WTC11 (cell line): ENCODE measurements around the gene ZSCAN9. TPM values are rescaled to one million over a fixed set of nuclear protein-coding genes. Genes with fewer than 3 reads are reported as not detected.
A peak's percentile ranks its signal among the peaks of the same experiment; 100 is the strongest.

ENCODE experiments used
- ATAC-seq: fragments of 200-7000 bp; cut with Tn5 transposase; 2 replicates; pipeline ENCODE4 v1.10.0; 2021; ENCODE audit warnings: mild to moderate bottlenecking, moderate library complexity
- CTCF ChIA-PET: fragments of 300-600 bp; sonication (Branson Sonifier 250); formaldehyde crosslinking; loops from one replicate; lab custom pipeline; 2021; ENCODE audit warnings: antibody characterized with exemption; lab: Charles Lee
- POLR2A ChIA-PET: fragments of 350-600 bp; sonication (Branson Sonifier 250); formaldehyde crosslinking; loops from one replicate; lab custom pipeline; 2021; ENCODE audit warnings: antibody characterized with exemption; lab: Charles Lee
- DNase-seq: peaks from one replicate; pipeline ENCODE4 v3.0.0; 2021; ENCODE audit warnings: low spot score
- H3K27ac Mint-ChIP-seq: 2 replicates; pipeline ENCODE4 v1.8.0; 2021; ENCODE audit warnings: mixed read lengths
- H3K27me3 Mint-ChIP-seq: 2 replicates; pipeline ENCODE4 v1.8.0; 2021; ENCODE audit warnings: low read depth, mild to moderate bottlenecking, moderate library complexity, mixed read lengths
- H3K36me3 Mint-ChIP-seq: 2 replicates; pipeline ENCODE4 v1.8.0; 2021; ENCODE audit warnings: mixed read lengths
- H3K4me1 Mint-ChIP-seq: 2 replicates; pipeline ENCODE4 v1.8.0; 2022; ENCODE audit warnings: mixed read lengths
- H3K4me3 Mint-ChIP-seq: 2 replicates; pipeline ENCODE4 v1.8.0; 2021; ENCODE audit warnings: mild to moderate bottlenecking, moderate library complexity, mixed read lengths
- H3K9me3 Mint-ChIP-seq: 2 replicates; pipeline ENCODE4 v1.8.0; 2021; ENCODE audit warnings: mixed read lengths
- ATF1 ChIP-seq: sonication (generic); formaldehyde crosslinking; IDR thresholded peaks from 2 replicates; pipeline ENCODE4 v1.8.1; 2023; ENCODE audit warnings: mild to moderate bottlenecking, moderate library complexity, missing genetic modification reagents
- ATF3 ChIP-seq: sonication (generic); formaldehyde crosslinking; conservative IDR thresholded peaks from 2 replicates; pipeline ENCODE4 v1.8.1; 2022; ENCODE audit warnings: mild to moderate bottlenecking, missing genetic modification reagents
- FOXJ3 ChIP-seq: sonication (generic); formaldehyde crosslinking; IDR thresholded peaks from 2 replicates; pipeline ENCODE4 v1.9.0; 2021; ENCODE audit warnings: missing genetic modification reagents, mild to moderate bottlenecking, borderline replicate concordance
- FOXP1 ChIP-seq: sonication (generic); formaldehyde crosslinking; IDR thresholded peaks from 2 replicates; pipeline ENCODE4 v1.8.0; 2022; ENCODE audit warnings: missing genetic modification reagents, mild to moderate bottlenecking, moderate library complexity, borderline replicate concordance
- FOXP4 ChIP-seq: sonication (generic); formaldehyde crosslinking; IDR thresholded peaks from 2 replicates; pipeline ENCODE4 v1.8.0; 2022; ENCODE audit warnings: mild to moderate bottlenecking, missing genetic modification reagents
- IRF2 ChIP-seq: sonication (generic); formaldehyde crosslinking; IDR thresholded peaks from 2 replicates; pipeline ENCODE4 v1.8.0; 2022; ENCODE audit warnings: low read depth, missing genetic modification reagents, borderline replicate concordance
- JAZF1 ChIP-seq: fragments of 250-450 bp; sonication (Bioruptor Pico); IDR thresholded peaks from 2 replicates; pipeline ENCODE4 v1.9.0; 2021; ENCODE audit warnings: moderate library complexity, mild to moderate bottlenecking, inconsistent platforms
- JUN ChIP-seq: sonication (generic); formaldehyde crosslinking; IDR thresholded peaks from 2 replicates; pipeline ENCODE4 v1.8.0; 2023; ENCODE audit warnings: mild to moderate bottlenecking, missing genetic modification reagents
- KAT7 ChIP-seq: sonication (generic); formaldehyde crosslinking; IDR thresholded peaks from 2 replicates; pipeline ENCODE4 v1.8.1; 2023; ENCODE audit warnings: missing genetic modification reagents, mild to moderate bottlenecking, borderline replicate concordance
- NFE2L1 ChIP-seq: sonication (generic); formaldehyde crosslinking; IDR thresholded peaks from 2 replicates; pipeline ENCODE4 v1.8.1; 2023; ENCODE audit warnings: missing genetic modification reagents
- NR2C2 ChIP-seq: sonication (generic); formaldehyde crosslinking; IDR thresholded peaks from 2 replicates; pipeline ENCODE4 v1.8.0; 2022; ENCODE audit warnings: mild to moderate bottlenecking, missing genetic modification reagents
- RORB ChIP-seq: fragments of 250-450 bp; sonication (Bioruptor Pico); IDR thresholded peaks from 2 replicates; pipeline ENCODE4 v1.9.0; 2021; ENCODE audit warnings: mild to moderate bottlenecking
- SMAD3 ChIP-seq: sonication (generic); formaldehyde crosslinking; IDR thresholded peaks from 2 replicates; pipeline ENCODE4 v1.8.0; 2022; ENCODE audit warnings: missing genetic modification reagents, mild to moderate bottlenecking, borderline replicate concordance
- ZNF138 ChIP-seq: sonication (generic); formaldehyde crosslinking; conservative IDR thresholded peaks from 2 replicates; pipeline ENCODE4 v1.8.1; 2022; ENCODE audit warnings: mild to moderate bottlenecking, moderate library complexity, missing genetic modification reagents
- ZNF281 ChIP-seq: sonication (generic); formaldehyde crosslinking; IDR thresholded peaks from 2 replicates; pipeline ENCODE4 v1.8.0; 2023; ENCODE audit warnings: mild to moderate bottlenecking, missing genetic modification reagents
- ZNF416 ChIP-seq: fragments of 250-450 bp; sonication (Bioruptor Pico); IDR thresholded peaks from 2 replicates; pipeline ENCODE4 v1.9.0; 2021; ENCODE audit warnings: mild to moderate bottlenecking, inconsistent platforms
- total RNA-seq: library from RNA; stranded (reverse); gene quantifications from 3 replicates; pipeline ENCODE4 v1.2.3, GENCODE V29; 2021
- TF ChIP-seq, protein P1 (sequence below): sonication (generic); formaldehyde crosslinking; conservative IDR thresholded peaks from 2 replicates; pipeline ENCODE4 v1.8.1; 2023; ENCODE audit warnings: mild to moderate bottlenecking, low read depth, missing genetic modification reagents, moderate library complexity
- TF ChIP-seq, protein P2 (sequence below): fragments of 250-450 bp; sonication (Bioruptor Pico); IDR thresholded peaks from 2 replicates; pipeline ENCODE4 v1.8.0; 2021; ENCODE audit warnings: mild to moderate bottlenecking

Gene ZSCAN9
- total RNA-seq, 1 experiment from 2014 or later = 15.1 TPM

GRCh38 chr6:28213213-28213523 is 11.9 kb upstream of the ZSCAN9 start (continued):
- TF ChIP-seq ZNF138 (no peak), JAZF1 (CRISPR knock-in tag) (no peak), ATF3 (CRISPR knock-in tag) (no peak), KAT7 (CRISPR knock-in tag) (no peak), SMAD3 (CRISPR knock-in tag) (no peak)

DNA sequence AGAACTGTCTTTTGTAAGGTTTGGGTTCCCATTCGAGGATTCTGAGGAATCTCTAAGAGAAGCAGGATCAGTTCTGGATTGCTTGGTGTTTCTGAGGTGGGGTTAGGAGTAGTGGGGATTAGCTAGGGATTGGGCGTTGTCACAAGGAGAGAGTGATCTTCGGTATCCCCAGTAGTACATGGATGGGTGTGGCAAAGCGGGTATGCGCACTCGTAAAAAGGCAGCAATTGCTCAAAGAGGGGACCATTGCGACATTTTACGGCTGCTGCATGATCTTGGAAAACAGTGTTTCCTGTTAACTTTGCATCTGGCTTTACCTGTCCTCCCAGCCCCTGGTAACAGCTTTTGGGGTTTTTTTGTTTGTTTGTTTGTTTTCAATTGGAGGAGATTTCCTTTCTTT is 9.7 kb upstream of the ZSCAN9 start:
- POLR2A ChIA-PET = interaction anchor here (0.5 kb wide), 1 partner anchor 85 kb away, joined by 4 read pairs; no protein-coding TSS in a partner anchor
- peaks cover 95% of the 10 kb centered on the region for H3K27me3 Mint-ChIP-seq
- DNase-seq = no peak
- H3K4me1 Mint-ChIP-seq = peaks cover 39% of the 10 kb centered on the region
- H3K27ac Mint-ChIP-seq = no peak overlapping the region
- ATAC-seq = peak; percentile 24
- no peaks in the 10 kb centered on the region for H3K36me3 Mint-ChIP-seq
- TF ChIP-seq ATF1 (CRISPR knock-in tag) = no peak
- TF ChIP-seq, all 79 proteins: peak for 0
- no peaks in the 10 kb centered on the region for H3K9me3 Mint-ChIP-seq
- CTCF ChIA-PET = no interaction called here
- H3K4me3 Mint-ChIP-seq = peak overlapping the region; percentile 29

DNA sequence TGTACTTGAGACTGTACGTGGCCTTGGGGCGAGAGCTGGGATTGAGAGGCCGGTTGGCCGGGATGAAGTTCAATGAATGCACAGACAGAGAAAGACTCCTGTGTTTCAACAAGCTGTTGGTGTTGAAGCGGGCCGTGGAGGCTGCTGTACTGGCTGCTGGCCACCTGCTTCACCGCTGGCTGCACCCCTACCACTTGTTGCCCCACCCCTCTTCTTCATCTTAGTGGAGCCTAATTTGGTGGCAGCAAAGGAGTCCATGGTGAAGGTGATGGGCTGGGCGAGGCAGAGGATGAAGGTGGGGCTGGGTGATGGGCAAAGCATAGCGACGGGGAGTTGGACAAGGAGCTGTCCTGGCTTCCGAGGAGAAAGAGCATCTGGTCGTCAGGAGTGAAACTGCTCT is 7.2 kb upstream of the ZSCAN9 start:
- H3K36me3 Mint-ChIP-seq = no peaks in the 10 kb centered on the region
- DNase-seq (no peak), ATAC-seq (no peak)
- peaks cover 94% of the 10 kb centered on the region for H3K27me3 Mint-ChIP-seq
- POLR2A ChIA-PET = interaction anchor here (0.7 to 1.3 kb wide), 3 partner anchors 80 to 181 kb away, joined by 3 read pairs; partner anchors contain the start of gene ZSCAN12
- CTCF ChIA-PET = interaction anchor here (1.4 to 1.8 kb wide), 4 partner anchors 35 to 138 kb away, joined by 3 to 10 read pairs (median 6); partner anchors contain the start of genes ZKSCAN8 and ZSCAN26
- H3K4me1 Mint-ChIP-seq = peaks cover 31% of the 10 kb centered on the region
- no peak overlapping the region for H3K27ac Mint-ChIP-seq
- H3K4me3 Mint-ChIP-seq = peak overlapping the region; percentile 71
- H3K9me3 Mint-ChIP-seq = no peaks in the 10 kb centered on the region
- TF ChIP-seq, protein P1, sequence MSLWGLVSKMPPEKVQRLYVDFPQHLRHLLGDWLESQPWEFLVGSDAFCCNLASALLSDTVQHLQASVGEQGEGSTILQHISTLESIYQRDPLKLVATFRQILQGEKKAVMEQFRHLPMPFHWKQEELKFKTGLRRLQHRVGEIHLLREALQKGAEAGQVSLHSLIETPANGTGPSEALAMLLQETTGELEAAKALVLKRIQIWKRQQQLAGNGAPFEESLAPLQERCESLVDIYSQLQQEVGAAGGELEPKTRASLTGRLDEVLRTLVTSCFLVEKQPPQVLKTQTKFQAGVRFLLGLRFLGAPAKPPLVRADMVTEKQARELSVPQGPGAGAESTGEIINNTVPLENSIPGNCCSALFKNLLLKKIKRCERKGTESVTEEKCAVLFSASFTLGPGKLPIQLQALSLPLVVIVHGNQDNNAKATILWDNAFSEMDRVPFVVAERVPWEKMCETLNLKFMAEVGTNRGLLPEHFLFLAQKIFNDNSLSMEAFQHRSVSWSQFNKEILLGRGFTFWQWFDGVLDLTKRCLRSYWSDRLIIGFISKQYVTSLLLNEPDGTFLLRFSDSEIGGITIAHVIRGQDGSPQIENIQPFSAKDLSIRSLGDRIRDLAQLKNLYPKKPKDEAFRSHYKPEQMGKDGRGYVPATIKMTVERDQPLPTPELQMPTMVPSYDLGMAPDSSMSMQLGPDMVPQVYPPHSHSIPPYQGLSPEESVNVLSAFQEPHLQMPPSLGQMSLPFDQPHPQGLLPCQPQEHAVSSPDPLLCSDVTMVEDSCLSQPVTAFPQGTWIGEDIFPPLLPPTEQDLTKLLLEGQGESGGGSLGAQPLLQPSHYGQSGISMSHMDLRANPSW = no peak
- TF ChIP-seq IRF2 (no peak), FOXJ3 (CRISPR knock-in tag) (0 out of 2 replicates have a peak, but pooled peaks have one; percentile 33), NFE2L1 (CRISPR knock-in tag) (no peak)

DNA sequence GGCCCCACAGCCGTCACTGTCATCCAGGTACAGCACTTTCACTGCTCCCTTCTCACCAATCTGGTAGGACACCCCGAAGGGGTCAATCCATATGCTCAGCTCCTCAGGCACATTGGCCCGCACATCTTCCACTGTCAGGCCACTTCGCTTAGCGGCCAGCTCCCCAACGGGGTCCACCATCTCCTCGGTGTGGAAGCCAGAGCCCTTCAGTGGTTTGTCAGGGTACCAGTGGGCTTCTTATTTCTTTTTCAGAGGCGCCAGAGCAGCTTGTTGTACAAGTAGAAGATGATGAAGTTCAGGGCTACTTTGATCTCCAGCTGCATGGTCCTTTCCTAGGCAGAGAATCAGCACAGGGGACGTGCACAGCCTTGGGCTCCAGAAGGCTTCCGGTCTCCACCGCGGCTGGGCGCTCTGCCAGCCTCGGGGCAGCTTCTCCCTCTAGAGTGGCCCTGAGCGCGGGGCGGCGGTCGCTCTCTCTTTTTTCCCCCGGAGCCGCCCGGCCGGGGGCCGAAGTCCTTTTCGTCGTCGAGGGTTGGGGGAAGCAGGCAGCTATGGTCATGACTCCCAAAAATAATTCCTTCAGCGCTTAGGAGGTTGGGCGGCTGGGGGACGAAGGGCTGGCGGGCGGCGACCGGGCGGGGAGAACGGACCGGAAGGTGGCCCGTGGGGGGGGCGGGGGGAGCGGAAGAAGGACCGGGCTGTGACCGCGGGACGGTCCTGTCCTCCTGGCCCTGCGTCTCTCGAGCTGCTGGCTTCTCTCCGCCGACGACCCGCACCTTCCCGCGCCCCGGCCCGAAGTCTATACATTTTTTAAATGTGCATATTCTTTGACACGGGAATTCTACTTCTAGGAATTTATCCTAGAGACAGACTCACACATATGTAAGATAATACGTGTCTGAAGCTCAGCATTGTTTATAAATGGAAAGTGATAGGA is 6.5 kb upstream of the ZSCAN9 start:
- Mint-ChIP-seq H3K9me3 (no peaks in the 10 kb centered on the region), H3K27me3 (peaks cover 94% of the 10 kb centered on the region), H3K4me1 (peaks cover 24% of the 10 kb centered on the region), H3K27ac (no peak overlapping the region), H3K36me3 (no peaks in the 10 kb centered on the region), H3K4me3 (peak overlapping the region; percentile 71)
- ChIA-PET CTCF (interaction anchor here (0.7 to 1.8 kb wide), 5 partner anchors 35 to 137 kb away, joined by 3 to 10 read pairs (median 4); partner anchors contain the start of genes ZKSCAN8 and ZSCAN26), POLR2A (interaction anchor here (0.7 to 1.3 kb wide), 3 partner anchors 81 to 180 kb away, joined by 3 read pairs; partner anchors contain the start of gene ZSCAN12)
- DNase-seq (peak; percentile 54), ATAC-seq (peak; percentile 85)
- TF ChIP-seq NR2C2 (CRISPR knock-in tag) (no peak), FOXP1 (CRISPR knock-in tag) (no peak), FOXJ3 (CRISPR knock-in tag) (no peak), RORB (CRISPR knock-in tag) (no peak), JUN (CRISPR knock-in tag) (no peak), ZNF281 (peak; percentile 31; the same call in 1 of the 2 replicates), ZNF416 (CRISPR knock-in tag) (no peak), FOXP4 (CRISPR knock-in tag) (no peak)
- TF ChIP-seq, protein P2, sequence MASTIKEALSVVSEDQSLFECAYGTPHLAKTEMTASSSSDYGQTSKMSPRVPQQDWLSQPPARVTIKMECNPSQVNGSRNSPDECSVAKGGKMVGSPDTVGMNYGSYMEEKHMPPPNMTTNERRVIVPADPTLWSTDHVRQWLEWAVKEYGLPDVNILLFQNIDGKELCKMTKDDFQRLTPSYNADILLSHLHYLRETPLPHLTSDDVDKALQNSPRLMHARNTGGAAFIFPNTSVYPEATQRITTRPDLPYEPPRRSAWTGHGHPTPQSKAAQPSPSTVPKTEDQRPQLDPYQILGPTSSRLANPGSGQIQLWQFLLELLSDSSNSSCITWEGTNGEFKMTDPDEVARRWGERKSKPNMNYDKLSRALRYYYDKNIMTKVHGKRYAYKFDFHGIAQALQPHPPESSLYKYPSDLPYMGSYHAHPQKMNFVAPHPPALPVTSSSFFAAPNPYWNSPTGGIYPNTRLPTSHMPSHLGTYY (CRISPR knock-in tag) = no peak
